Measurements from ENCODE around the gene ISLR.

ISLR gene

DNA sequence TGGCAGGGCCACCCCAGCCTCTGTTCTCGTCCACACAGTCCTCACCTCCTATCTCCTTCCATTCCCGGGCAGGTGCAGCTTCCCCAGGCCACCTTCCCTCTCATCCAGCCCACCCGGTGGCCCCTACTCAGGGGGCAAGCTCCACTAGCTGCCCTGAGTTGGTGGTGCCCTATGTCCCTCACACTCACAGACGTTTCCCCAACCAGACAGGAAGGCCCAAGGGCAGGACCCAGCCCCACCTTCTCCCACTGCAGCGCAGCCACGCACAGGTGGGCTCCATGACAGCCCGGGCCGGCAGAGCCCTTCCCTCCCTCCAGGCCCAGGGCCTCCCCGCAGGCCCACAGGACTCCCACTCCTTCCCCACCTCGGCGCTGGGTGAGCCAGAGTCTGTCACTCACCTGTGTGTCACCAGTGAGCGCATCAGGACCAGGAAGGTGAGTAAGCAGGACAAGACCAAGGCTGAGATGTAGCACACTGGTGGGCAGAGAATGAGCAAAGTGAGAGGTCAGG lies 11.1 kb downstream of the ISLR start:
- H2AFZ ChIP-seq (ENCODE audit: low read depth, low read length): no peak overlapping the region
- H3K27me3 ChIP-seq (ENCODE audit: insufficient read depth, low read length, poor library complexity): peaks cover 3% of the 10 kb centered on the region
- no peaks in the 10 kb centered on the region for H3K36me3 ChIP-seq (ENCODE audit: insufficient read depth, low read length)
- H3K4me3 ChIP-seq (ENCODE audit: low read depth in 1 of 2, low read length in 2 of 2): no peak overlapping the region
- ATAC-seq (ENCODE audit: insufficient read depth, low read depth) (no peak), DNase-seq (no peak)
- H3K9me3 ChIP-seq (ENCODE audit: insufficient read depth, low read length, severe bottlenecking): no peaks in the 10 kb centered on the region
- H3K4me1 ChIP-seq (ENCODE audit: insufficient read depth, low read length): no peaks in the 10 kb centered on the region
- TF ChIP-seq, protein P1, sequence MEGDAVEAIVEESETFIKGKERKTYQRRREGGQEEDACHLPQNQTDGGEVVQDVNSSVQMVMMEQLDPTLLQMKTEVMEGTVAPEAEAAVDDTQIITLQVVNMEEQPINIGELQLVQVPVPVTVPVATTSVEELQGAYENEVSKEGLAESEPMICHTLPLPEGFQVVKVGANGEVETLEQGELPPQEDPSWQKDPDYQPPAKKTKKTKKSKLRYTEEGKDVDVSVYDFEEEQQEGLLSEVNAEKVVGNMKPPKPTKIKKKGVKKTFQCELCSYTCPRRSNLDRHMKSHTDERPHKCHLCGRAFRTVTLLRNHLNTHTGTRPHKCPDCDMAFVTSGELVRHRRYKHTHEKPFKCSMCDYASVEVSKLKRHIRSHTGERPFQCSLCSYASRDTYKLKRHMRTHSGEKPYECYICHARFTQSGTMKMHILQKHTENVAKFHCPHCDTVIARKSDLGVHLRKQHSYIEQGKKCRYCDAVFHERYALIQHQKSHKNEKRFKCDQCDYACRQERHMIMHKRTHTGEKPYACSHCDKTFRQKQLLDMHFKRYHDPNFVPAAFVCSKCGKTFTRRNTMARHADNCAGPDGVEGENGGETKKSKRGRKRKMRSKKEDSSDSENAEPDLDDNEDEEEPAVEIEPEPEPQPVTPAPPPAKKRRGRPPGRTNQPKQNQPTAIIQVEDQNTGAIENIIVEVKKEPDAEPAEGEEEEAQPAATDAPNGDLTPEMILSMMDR (IDR thresholded peaks at IDR 0.05; ENCODE audit: borderline replicate concordance, extremely low read depth, low read length, poor library complexity, severe bottlenecking): no peak
- TF ChIP-seq EZH2 (IDR thresholded peaks at IDR 0.05; ENCODE audit: borderline replicate concordance, low read depth, low read length, severe bottlenecking): no peak
- no peak overlapping the region for H3K4me2 ChIP-seq (ENCODE audit: insufficient read depth, low read length)
- H3K79me2 ChIP-seq (ENCODE audit: insufficient read depth, low read length): no peaks in the 10 kb centered on the region
- H4K20me1 ChIP-seq (ENCODE audit: insufficient read depth, low read length): no peaks in the 10 kb centered on the region; the same call in 1 of the 2 replicates
- no peak overlapping the region for H3K27ac ChIP-seq (ENCODE audit: low read length)
- no peak overlapping the region for H3K9ac ChIP-seq (ENCODE audit: low read depth, low read length)

DNA sequence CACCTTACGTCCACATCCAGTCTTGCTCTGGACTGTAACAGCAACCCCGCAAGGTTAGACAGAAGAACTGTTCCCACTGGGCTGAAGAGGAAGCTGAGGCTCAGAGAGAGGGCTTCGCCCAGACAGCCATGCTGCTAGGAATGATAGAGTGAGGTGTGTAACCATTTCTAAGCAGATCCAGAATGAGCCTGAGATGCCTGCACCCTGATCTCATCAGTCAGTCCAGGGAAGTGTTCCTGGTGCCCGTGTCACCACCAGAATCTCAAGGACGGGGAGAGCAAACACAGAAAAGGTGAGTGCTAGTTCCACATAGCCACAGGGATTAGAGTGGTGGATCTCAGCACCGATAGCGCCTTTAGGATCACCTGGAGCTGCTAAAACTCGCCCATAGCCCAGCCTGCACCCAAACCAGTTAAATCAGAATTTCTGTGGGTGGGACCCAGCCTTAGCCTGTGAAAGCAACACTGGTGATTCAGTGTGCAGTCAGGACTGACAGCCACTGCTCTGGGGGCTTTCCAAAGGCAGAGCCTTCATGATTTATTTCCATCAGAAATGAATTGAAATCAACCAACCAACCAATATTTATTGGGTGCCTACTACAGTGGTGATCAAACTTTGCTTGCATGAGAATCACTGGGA lies 12.3 kb downstream of the ISLR start:
- no peak for ATAC-seq (ENCODE audit: insufficient read depth, low read depth)
- Histone ChIP-seq H3K27ac (ENCODE audit: low read length) (no peak overlapping the region), H3K79me2 (ENCODE audit: insufficient read depth, low read length) (no peaks in the 10 kb centered on the region), H3K9ac (ENCODE audit: low read depth, low read length) (no peak overlapping the region), H4K20me1 (ENCODE audit: insufficient read depth, low read length) (no peaks in the 10 kb centered on the region; the same call in 1 of the 2 replicates), H3K27me3 (ENCODE audit: insufficient read depth, low read length, poor library complexity) (peaks cover 3% of the 10 kb centered on the region), H2AFZ (ENCODE audit: low read depth, low read length) (no peak overlapping the region), H3K4me3 (ENCODE audit: low read depth in 1 of 2, low read length in 2 of 2) (no peak overlapping the region), H3K9me3 (ENCODE audit: insufficient read depth, low read length, severe bottlenecking) (no peaks in the 10 kb centered on the region), H3K4me1 (ENCODE audit: insufficient read depth, low read length) (no peaks in the 10 kb centered on the region), H3K36me3 (ENCODE audit: insufficient read depth, low read length) (no peaks in the 10 kb centered on the region), H3K4me2 (ENCODE audit: insufficient read depth, low read length) (no peak overlapping the region)
- TF ChIP-seq, protein P1 (IDR thresholded peaks at IDR 0.05; ENCODE audit: borderline replicate concordance, extremely low read depth, low read length, poor library complexity, severe bottlenecking): no peak
- TF ChIP-seq EZH2 (IDR thresholded peaks at IDR 0.05; ENCODE audit: borderline replicate concordance, low read depth, low read length, severe bottlenecking): no peak
- DNase-seq: no peak

DNA sequence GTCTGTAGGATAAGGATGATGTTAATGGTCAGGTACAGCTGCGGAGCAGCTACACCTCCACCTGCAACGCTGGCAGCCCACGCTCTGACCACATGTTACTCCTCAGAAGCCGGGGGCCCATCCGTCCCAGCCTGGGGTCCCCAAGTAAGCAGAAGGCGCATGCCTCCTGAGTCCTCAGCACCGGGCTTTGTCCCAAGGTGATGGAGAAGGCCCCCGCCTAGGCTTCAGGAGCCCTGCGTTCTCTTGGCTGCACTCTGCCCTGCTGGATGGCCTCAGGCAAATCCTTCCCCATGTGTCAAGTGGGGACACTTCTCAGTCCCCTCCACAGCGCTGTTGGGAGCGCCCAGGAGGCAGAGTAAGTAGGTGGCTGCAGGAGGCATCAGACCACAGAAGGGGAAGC lies 14.7 kb downstream of the ISLR start:
- H3K9me3 ChIP-seq (ENCODE audit: insufficient read depth, low read length, severe bottlenecking): no peaks in the 10 kb centered on the region
- no peaks in the 10 kb centered on the region for H3K36me3 ChIP-seq (ENCODE audit: insufficient read depth, low read length)
- no peaks in the 10 kb centered on the region for H3K4me1 ChIP-seq (ENCODE audit: insufficient read depth, low read length)
- peaks cover 3% of the 10 kb centered on the region for H3K27me3 ChIP-seq (ENCODE audit: insufficient read depth, low read length, poor library complexity)
- no peak for DNase-seq
- H2AFZ ChIP-seq (ENCODE audit: low read depth, low read length): no peak overlapping the region
- no peak for TF ChIP-seq EZH2 (IDR thresholded peaks at IDR 0.05; ENCODE audit: borderline replicate concordance, low read depth, low read length, severe bottlenecking)
- TF ChIP-seq, protein P1 (IDR thresholded peaks at IDR 0.05; ENCODE audit: borderline replicate concordance, extremely low read depth, low read length, poor library complexity, severe bottlenecking): no peak
- H4K20me1 ChIP-seq (ENCODE audit: insufficient read depth, low read length): no peaks in the 10 kb centered on the region
- no peak for ATAC-seq (ENCODE audit: insufficient read depth, low read depth)
- H3K9ac ChIP-seq (ENCODE audit: low read depth, low read length): no peak overlapping the region
- no peak overlapping the region for H3K27ac ChIP-seq (ENCODE audit: low read length)
- H3K4me2 ChIP-seq (ENCODE audit: insufficient read depth, low read length): no peak overlapping the region
- no peaks in the 10 kb centered on the region for H3K79me2 ChIP-seq (ENCODE audit: insufficient read depth, low read length)
- no peak overlapping the region for H3K4me3 ChIP-seq (ENCODE audit: low read depth in 1 of 2, low read length in 2 of 2)
